HepG2 (cell line): ENCODE data around the gene UBASH3A.

Experiments used
- EP300 ChIP-seq, 3 experiments: sonication (generic) in 1 of 3; formaldehyde crosslinking in 1 of 3; IDR thresholded peaks; 2 replicates each; pipeline versions ENCODE4 v1.5.1 to v1.6.1; 2011 to 2020; ENCODE audit warnings: low read depth in 2 of 3, low read length in 2 of 3, borderline replicate concordance in 1 of 3, improper control_type of control experiment in 1 of 3, mild to moderate bottlenecking in 1 of 3, missing genetic modification reagents in 1 of 3, moderate library complexity in 1 of 3
- TBX3 ChIP-seq: fragments of 450-650 bp; IDR thresholded peaks from 2 replicates; pipeline ENCODE4 v1.6.1; 2017; ENCODE audit warnings: antibody characterized with exemption, mild to moderate bottlenecking, inconsistent platforms, borderline replicate concordance

- TF ChIP-seq EP300 (IDR thresholded peaks at IDR 0.05; ENCODE audit: low read depth in 2 of 2, low read length in 2 of 2) (no peak), EP300 (CRISPR knock-in tag; IDR thresholded peaks at IDR 0.05; ENCODE audit: borderline replicate concordance) (no peak), TBX3 (no peak)
Measured at GRCh38 chr21:42438316-42439205, 34.9 kb downstream of the UBASH3A start.
